Osteocyte (in vitro differentiated cells): ENCODE data around the gene ITGA11. TPM values are rescaled to one million over a fixed set of nuclear protein-coding genes. Genes with fewer than 3 reads are reported as not detected.

Source experiments
- DNase-seq: peaks from one replicate; pipeline ENCODE4 v3.0.0; 2021; ENCODE audit warnings: mixed read lengths; ENCODE audit not compliant: unreplicated experiment; ENCODE audit errors: extremely low spot score
- H3K27ac Mint-ChIP-seq: one replicate; pipeline ENCODE4 v1.8.0; 2021; ENCODE audit warnings: mild to moderate bottlenecking, mixed read lengths; ENCODE audit not compliant: unreplicated experiment
- H3K27me3 Mint-ChIP-seq: one replicate; pipeline ENCODE4 v1.8.0; 2021; ENCODE audit warnings: mixed read lengths; ENCODE audit not compliant: unreplicated experiment
- H3K36me3 Mint-ChIP-seq: one replicate; pipeline ENCODE4 v1.8.0; 2021; ENCODE audit warnings: mixed read lengths; ENCODE audit not compliant: unreplicated experiment
- H3K4me1 Mint-ChIP-seq: one replicate; pipeline ENCODE4 v1.8.0; 2021; ENCODE audit warnings: mixed read lengths; ENCODE audit not compliant: unreplicated experiment
- H3K4me3 Mint-ChIP-seq: one replicate; pipeline ENCODE4 v1.8.0; 2021; ENCODE audit warnings: mild to moderate bottlenecking, moderate library complexity, mixed read lengths; ENCODE audit not compliant: unreplicated experiment
- H3K9me3 Mint-ChIP-seq: one replicate; pipeline ENCODE4 v1.8.0; 2021; ENCODE audit warnings: mixed read lengths; ENCODE audit not compliant: unreplicated experiment
- CTCF ChIP-seq: fragments of 200-600 bp; sonication (generic); IDR thresholded peaks from 2 replicates; pipeline ENCODE4 v1.5.0; 2021; ENCODE audit warnings: antibody characterized with exemption, mild to moderate bottlenecking, moderate library complexity
- total RNA-seq: library from RNA; stranded (reverse); gene quantifications from 2 replicates; pipeline ENCODE4 v1.2.1, GENCODE V29; 2021

The ITGA11 gene
- total RNA-seq, 1 donor from 2014 or later, result 1,149 TPM

DNA sequence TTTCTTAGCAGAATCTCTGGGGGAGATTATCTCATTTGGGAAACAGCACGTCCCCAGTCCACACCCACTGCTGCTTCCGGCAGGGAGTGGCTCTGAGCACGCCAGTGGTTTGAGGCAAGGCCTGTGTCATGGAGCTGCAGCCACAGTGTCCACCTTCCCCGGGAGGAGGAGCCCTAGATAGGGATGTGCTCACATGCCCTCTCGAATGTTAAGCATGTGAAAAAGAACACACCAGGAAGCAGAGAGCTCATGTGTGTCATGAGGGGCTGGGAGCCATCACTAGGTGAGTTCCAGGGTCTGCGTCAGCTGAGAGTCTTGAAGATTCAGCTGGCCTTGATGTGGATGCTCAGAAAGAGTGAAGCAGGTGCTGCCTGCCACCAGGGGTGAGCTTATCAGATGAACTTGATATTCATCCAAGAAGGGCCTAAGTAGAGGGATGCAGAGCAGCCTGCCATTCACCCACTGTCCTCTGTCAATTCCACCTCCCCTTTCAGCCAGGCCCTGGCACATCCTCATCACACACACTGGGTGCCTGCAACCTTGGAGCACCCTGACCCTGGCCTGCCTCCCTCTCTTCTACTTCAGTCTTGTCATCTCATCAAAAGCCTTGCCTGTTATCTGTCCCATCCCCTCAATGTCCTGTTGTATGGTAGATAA is 16.3 kb downstream of the ITGA11 start:
- H3K9me3 Mint-ChIP-seq, result no peaks in the 10 kb centered on the region
- TF ChIP-seq CTCF, result no peak
- DNase-seq, result peak; percentile 57
- H3K4me3 Mint-ChIP-seq, result no peak overlapping the region
- H3K27me3 Mint-ChIP-seq, result no peaks in the 10 kb centered on the region
- peaks cover 58% of the 10 kb centered on the region for H3K36me3 Mint-ChIP-seq
- peak overlapping the region; percentile 54 for H3K27ac Mint-ChIP-seq
- H3K4me1 Mint-ChIP-seq, result peaks cover 74% of the 10 kb centered on the region

GRCh38 chr15:68415061-68415460 is 16.9 kb downstream of the ITGA11 start:
- H3K27ac Mint-ChIP-seq, result peak overlapping the region; percentile 54
- H3K27me3 Mint-ChIP-seq, result no peaks in the 10 kb centered on the region
- peaks cover 74% of the 10 kb centered on the region for H3K4me1 Mint-ChIP-seq
- H3K4me3 Mint-ChIP-seq, result peak overlapping the region; percentile 5
- H3K9me3 Mint-ChIP-seq, result no peaks in the 10 kb centered on the region
- peak; percentile 64 for DNase-seq
- TF ChIP-seq CTCF, result no peak
- peaks cover 61% of the 10 kb centered on the region for H3K36me3 Mint-ChIP-seq

- peak; percentile 65 for DNase-seq
- Mint-ChIP-seq H3K9me3 (no peaks in the 10 kb centered on the region), H3K36me3 (peaks cover 61% of the 10 kb centered on the region), H3K27ac (no peak overlapping the region), H3K4me3 (no peak overlapping the region), H3K27me3 (no peaks in the 10 kb centered on the region), H3K4me1 (peaks cover 74% of the 10 kb centered on the region)
- no peak for TF ChIP-seq CTCF
These were observed 17.4 kb downstream of the ITGA11 start for GRCh38 chr15:68414591-68414990.

DNA sequence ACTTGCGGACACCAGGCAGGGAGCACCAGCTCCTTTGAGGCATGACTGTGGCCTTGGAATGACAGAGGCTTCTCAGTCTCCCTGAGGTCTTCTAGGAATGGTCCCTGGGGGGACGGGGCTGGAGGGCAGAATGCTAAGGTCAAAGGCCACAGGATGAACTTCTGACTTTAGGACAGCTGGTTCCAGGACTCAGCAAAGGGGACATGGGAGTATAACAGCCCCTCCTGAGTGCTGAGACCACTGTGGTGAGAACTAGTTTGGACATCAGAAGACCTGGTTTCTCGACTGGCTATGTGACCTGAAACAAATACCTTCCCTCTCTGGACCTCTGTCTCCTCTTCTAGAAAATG is 17.8 kb downstream of the ITGA11 start:
- no peak for TF ChIP-seq CTCF
- Mint-ChIP-seq H3K4me3 (no peak overlapping the region), H3K27me3 (no peaks in the 10 kb centered on the region), H3K4me1 (peaks cover 71% of the 10 kb centered on the region), H3K27ac (no peak overlapping the region), H3K36me3 (peaks cover 61% of the 10 kb centered on the region), H3K9me3 (no peaks in the 10 kb centered on the region)
- DNase-seq, result no peak

DNA sequence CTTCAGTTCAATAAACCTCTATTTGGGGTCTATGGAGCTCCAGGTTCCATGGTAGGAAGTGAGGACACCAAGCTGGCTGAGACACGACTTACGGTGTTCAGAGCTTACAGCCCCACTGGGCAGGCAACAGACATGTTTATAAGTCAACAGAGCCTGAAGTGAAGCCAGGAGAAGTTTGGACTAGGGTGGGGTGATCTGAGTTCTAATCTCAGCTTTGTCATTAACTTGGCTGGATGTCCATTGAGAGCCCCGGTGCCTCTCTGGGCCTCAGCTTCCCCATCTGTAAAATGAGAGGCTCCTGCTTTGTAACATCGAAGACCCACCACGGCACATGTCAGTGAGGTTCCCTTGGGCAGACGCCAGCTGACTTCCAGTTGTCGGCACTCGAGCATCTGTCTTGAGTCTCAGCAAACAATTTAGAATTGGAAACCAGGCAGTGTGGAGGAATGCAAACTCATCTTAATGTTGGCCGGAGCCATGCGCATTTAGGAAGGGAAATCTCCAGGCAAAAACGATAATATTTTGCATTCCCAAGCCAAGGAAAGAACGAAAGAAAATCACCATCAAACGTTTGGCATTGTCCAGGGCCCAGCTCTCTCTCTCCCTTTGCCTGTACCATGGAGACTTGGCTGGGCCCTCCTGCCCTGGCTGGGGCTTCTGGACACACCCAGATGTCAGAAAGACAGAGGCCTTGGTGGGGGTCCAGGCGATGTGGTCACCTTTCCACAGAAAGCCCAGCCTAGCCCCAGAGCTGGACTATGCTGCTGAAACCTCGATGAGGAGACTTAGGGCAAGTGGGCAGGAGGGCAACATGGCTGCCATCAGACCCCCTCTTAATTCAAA is 18.4 kb downstream of the ITGA11 start:
- Mint-ChIP-seq H3K36me3 (peaks cover 61% of the 10 kb centered on the region), H3K27me3 (no peaks in the 10 kb centered on the region), H3K27ac (peak overlapping the region; percentile 47), H3K4me3 (no peak overlapping the region), H3K9me3 (no peaks in the 10 kb centered on the region), H3K4me1 (peaks cover 65% of the 10 kb centered on the region)
- TF ChIP-seq CTCF, result no peak
- peak; percentile 62 for DNase-seq
